Activated gamma-delta T cell treated with Interleukin-2 at 50 U/mL for 16 hours (primary cell): ENCODE data around the gene TRAK1.
"Not testable (repeated sequence)": the region's sequence is repeated elsewhere in the genome, so short reads cannot be mapped to it uniquely, and the experiment has no call there.

Source experiments
- DNase-seq: peaks from one replicate; pipeline ENCODE4 v3.0.0-alpha.2; 2020

TRAK1 gene

DNA sequence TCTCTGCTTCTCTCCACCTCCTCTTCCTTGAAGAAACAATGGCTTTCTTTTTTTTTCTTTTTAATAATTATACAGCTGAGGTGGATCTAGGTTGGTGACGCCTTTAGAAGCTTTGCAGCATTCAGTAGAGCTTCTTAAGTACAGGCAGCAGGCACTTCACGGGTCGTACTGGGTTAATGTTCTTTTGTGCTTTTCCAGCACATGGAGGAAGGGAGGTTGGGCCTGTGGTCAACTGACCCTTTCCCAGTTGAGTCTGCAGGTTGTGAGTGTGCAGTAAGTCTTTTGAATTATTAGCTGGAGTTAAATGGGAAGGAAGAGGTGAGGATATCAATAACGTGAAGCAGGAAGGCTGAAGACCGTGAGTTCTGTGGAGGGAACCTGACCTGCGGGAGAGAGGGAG, 7.0 kb downstream of the TRAK1 start:
- no peak for DNase-seq

DNA sequence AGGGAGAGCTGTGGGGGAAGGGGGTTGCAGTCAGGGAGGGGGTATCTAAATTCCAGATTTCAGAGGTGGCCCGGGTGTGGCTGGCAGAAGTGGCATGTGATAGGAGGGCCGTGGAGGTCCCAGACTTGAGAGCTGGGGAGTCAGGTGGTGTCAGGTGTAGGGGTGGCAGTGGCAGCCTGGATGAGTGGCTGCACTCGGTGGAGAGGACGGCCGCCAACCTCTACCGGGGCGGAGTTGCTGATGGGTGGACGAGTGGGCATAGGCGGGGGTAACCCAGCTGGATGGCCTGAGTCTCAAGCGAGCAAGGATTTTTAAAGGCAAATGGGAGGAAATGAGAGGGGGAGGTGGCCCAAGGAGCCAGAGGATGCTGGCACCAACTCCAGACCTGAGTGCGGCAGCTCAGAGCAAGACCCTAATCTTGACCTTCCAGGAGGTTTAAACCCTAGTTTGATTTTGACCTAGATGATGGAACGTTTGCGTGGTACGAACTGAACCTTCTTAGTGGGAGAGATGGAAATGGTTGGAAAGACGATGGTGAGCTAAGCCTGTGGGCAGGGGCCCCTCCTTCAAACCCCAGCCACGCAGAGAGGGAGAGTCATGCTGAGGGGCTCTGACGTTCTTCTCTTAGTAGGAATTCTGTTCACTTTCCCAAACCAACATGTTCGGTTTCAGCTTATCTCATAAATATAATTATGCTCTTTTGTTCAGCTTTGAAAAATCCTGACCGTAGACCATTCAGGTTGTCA, 8.0 kb downstream of the TRAK1 start:
- DNase-seq: no peak

DNA sequence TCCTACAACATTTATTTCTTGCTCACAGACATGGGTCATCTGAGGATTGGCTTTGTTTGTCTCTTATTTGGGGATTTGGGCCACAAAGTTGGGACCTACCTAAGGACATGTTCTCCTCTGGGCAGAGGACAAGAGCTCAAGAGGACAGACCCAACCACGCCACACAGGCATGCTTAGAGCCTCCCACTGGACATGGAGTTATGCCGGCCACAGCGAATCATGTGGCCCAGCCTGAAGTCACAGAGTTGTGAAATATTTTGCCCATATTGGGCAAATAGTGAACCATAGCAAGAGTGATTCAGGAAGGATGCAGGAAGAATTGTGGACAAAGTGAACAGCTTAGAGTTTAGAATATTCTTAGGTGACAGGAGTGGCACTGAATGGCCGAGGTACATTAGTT, 9.9 kb downstream of the TRAK1 start:
- no peak for DNase-seq

DNA sequence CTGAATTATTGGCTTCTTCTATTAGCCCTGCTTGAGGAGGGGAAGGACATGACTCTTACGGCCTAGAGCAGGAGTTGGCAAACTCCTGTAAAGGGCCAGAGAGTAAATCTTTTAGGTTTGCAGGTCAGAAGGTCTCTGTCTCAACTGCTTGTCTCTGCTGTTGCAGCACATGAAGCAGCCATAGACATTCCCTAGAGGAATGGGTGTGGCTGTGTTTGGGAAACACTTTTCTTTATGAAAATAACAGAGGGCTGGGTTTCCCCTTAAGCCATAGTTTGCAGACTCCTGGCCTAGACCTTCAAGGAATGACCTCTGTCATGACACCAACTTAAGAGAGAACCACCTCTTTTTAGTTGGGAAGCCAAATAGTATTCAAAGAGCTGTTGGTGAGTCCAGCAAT, 10.3 kb downstream of the TRAK1 start:
- DNase-seq: no peak

DNA sequence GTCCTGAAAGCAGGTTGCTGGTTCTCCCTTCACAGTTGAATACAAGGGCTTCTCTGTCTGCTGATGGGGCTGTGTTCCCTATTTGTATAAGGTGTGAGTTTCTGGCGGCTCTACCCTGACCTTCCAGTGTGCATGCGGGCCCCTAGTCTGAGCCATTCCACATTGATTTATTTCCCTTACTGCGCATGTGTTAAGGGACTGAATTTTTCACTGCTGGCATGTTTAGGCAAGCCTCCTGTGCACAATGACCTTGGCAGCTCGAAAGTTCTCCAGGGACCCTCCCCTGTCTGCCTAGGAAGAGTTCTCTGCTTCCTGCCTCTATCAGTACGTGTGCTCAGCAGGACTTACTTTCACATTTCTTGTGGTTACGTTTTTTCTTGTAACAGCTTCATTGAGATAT, 11.4 kb downstream of the TRAK1 start:
- no peak for DNase-seq

DNA sequence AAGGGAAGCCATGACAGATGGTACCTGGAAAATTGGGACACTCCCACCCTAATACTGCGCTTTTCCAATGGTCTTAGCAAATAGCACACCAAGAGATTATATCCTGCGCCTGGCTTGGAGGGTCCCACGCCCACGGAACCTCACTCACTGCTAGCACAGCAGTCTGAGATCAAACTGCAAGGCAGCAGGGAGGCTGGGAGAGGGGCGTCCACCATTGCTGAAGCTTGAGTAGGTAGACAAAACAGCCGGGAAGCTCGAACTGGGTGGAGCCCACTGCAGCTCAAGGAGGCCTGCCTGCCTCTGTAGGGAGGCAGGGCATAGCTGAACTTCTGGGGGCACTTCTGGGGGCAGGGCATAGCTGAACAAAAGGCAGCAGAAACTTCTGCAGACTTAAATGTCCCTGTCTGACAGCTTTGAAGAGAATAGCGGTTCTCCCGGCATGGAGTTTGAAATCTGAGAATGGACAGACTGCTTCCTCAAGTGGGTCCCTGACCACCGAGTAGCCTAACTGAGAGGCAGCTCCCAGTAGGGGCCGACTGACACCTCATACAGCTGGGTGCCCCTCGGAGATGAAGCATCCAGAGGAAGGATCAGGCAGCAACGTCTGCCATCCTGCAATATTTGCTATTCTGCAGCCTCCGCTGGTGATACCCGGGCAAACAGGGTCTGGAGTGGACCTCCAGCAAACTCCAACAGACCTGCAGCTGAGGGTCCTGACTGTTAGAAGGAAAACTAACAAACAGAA, 12.9 kb downstream of the TRAK1 start:
- not testable (repeated sequence) for DNase-seq

DNA sequence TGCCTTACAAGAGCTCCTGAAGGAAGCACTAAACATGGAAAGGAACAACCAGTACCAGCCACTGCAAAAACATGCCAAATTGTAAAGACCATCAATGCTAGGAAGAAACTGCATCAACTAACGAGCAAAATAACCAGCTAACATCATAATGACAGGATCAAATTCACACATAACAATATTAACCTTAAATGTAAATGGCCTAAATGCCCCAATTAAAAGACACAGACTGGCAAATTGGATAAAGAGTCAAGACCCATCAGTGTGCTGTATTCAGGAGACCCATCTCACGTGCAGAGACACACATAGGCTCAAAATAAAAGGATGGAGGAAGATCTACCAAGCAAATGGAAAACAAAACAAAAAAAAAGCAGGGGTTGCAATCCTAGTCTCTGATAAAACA, 14.8 kb downstream of the TRAK1 start:
- DNase-seq: not testable (repeated sequence)

DNA sequence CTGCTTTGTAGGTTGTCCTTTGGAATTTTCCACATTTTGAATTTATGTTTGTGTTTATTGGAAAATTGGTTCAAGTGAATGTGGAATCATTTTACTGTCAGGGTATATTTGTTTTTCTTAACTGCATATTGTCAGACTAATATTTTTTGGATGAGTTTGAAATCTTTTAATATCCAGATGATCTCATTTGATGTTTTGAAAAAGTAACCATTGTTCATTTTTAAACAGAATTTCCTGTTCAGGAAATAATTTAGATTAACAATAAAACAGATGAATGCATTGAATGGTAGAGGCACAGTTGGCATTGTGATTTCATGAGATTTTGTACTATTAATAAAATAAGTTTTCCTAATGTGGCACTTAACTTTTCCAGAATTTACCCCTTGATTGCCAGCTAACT, 15.5 kb downstream of the TRAK1 start:
- DNase-seq: no peak

DNA sequence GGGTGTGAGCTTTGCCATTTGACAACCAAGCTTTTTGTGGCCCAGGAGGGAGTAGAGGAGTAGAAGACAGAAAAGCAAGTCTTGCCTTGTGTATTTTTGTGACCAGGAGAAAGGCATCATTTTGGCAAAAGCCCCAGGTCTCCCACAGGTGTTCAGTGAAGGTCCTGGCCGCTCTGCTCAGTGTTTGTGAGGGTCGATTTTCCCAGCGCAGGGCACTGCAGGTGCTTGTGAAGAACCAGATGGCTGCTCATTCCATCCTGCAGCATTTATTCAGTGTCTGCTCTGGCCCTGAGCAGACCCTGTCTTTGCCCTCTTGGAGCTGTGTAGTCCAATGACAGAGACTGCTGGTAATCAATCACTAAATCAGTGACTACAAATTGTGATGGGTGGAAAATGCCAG, 19.5 kb downstream of the TRAK1 start:
- no peak for DNase-seq

DNA sequence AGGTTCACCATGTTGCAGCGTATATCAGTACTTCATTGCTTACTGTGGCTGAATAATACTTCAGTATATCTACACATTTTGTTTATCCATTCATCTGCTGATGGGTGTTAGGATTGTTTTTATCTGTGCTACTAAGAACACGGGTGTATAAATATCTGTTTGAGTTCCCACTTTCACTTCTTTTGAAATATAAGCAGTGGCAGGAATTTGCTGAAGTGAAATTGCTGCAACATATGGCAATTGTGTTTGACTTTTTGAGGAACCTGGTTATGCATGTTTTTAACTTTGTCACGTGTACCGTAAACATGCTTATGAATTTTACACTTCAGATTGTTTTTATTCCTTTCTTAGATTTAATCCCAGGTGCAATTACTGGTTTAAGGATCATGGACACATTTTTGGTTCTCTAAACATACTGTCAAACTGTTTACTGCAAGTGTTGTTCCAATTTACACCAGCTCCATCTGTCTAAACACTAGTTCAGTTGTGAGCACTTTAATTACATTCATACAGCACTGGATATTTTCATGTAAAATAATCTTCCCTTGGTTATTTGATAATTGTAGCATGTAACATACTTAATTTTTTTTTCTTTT, 23.1 kb downstream of the TRAK1 start:
- DNase-seq: no peak

DNA sequence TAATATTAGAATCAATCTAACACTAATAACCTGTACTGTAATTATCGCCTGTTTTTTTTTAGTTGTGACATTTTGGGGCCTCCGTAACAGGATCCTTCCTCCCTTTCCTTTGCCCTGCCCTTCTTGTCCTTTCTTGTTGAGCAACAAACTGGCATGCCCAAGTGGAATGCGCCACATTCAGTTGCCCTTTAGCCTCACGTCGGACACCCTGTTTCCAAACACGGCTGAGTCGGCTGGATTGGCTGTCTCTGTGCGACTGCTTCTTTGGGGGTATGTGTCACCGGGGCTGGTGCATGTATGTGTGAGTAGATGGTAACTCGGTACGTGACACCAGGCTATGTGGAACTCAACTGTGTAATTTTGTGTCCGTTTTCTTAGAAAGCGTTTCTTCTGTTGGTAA, 24.1 kb downstream of the TRAK1 start:
- DNase-seq: no peak

DNA sequence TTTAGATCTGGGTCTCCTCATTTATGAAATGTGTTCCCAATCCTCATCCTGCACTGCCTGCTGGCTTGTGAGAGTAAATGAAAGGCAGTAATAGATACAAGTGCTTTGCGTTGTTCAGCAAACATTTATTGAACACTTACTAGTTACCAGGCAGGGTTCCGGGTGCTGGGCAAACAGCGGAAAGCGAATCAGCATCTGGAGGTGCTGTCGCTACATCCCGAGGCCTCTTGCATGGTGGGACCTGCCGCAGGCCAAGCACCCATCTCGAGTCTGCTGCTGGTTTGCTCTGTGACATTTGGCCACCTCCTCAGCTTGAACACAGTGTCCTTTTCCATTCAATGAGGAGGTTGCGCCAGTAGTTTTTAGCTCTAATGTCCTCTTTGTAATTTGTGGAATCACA, 24.8 kb downstream of the TRAK1 start:
- DNase-seq: no peak

DNA sequence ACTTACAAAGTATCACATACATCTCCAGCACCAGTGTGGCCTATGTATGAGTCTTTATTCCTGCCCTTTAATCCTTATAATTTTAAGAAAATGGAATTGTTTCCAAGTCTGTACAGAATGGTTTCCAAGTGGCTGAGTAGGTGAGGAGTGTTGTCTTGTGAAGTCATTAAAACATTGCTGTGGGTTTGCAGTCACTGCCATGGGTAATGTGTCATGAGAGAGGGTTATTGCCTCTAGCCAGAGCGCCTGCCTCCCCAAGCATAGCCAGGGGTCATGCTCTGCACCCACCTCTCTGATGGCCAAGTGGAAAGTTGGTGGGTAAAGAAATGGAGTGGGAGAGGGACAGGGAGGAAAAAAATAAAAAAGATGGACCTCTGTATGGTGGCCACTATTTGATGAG, 25.3 kb downstream of the TRAK1 start:
- DNase-seq: no peak

DNA sequence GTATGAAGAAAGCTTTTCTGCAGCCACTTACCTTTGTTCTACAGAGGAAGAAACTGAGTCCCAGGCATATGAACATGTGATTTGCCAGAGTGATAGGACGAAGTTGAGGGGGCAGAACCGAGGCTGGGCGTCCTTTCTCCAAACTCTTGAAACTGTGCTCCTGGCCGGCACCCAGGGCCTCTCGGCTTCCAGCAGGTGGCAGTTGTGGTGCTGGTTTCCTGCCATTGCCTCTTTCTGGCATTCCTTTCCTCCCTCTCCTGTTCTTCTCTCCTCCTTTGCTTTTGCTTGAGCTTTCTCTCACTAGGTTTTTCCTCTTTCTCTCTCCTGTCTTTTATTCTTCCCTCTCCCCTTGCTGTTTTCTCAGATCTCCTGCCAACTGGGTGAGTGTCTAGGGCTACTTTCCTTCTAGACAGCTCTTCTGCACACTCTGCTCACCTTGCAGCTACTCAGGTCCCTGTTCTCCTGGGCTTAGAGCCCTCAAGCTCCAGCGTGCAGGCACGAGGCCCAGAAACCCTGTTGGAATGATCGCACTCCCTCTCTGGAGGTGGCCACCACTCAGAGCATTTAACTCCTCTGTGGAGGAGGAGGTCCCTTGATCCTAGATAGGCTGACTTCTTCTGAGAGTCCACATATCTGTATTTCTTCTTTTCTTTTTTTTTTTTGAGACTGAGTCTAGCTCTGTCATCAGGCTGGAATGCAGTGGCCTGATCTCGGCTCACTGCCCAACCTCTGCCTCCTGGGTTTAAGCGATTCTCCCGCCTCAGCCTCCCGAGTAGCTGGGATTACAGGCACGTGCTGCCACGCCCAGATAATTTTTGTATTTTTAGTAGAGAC, 26.2 kb downstream of the TRAK1 start:
- DNase-seq: no peak

DNA sequence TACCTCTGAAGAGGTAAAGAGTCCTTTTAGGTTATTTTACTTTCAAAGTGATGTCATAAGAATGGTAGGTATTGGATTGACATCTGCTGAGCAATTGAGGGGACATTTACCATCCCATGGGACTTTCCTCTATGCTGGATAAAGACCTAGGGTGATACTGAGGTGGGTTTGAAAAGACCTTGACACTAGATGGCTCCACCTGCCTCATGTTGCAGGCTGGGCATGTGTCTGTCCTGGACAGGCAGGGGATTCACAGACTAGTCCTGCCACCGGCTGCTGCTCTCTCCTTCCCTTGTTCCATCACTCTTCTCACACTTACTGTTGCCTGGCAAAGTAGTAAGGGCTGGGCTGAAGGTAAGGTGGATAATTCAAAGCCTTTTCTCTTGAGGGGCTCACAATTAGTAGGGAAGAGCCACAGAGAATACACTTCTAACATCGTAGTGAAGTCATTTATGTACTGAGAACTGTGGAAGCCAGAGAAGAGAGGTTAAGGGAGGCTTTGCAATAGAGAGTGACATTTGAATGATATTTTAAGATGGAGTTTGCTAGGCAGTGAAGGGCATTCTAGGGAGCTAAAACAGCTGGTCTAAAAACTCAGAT, 27.7 kb downstream of the TRAK1 start:
- DNase-seq: no peak

DNA sequence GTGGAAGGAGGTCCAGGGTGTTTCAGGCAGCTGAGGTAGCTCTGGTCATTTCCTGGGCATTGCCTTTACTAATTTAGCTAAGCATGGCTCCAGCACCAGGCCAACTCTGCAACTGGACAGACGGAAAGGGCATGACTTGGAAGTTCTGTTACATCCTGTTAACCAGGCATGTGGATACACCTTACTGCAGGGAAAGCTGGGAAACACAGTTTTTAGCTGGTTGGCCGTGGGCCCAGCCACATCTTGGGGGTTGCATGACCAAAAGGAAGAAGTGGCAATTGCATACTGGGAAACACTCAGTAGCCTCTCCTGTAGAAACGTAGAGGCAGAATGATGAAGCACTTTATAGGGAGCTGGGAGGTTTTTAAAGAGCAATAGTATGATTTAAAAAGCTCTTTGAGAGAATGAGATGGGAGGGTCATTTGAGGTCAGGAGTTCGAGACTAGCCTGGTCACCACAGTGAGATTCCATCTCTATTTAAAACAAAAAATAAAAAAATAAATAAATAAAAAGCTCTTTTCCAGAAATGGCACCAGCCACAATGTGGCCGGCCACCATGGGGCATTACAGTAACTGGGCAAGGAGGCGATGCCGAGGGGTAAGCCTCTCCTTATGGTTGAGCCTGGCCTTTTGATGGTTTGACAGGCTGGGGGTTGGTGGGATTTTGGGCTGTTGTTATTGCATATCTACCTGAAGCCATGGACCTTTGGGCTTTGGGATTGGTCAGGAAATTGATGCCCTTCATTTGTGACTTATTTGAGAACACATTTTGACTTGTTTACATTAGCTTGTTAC, 28.6 kb downstream of the TRAK1 start:
- DNase-seq: no peak

DNA sequence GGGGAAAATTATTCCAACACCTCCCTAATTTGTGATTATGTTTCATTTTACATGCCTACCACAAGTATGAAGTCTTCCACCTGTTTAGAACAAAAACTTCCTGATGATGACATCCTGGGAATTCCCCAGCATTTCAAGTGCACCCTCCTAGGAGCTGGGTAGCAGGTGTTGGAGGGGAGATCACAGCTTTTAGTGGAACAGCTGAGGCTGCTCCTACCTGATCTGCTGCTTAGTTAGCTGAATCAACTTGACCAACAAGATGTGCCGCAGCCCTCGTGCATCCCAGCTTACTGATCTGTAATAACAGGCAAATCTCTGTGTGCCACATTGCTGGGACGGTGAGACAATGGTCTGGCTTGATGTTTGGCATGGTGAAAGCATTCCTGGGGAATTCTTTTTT, 29.7 kb downstream of the TRAK1 start:
- DNase-seq: no peak

DNA sequence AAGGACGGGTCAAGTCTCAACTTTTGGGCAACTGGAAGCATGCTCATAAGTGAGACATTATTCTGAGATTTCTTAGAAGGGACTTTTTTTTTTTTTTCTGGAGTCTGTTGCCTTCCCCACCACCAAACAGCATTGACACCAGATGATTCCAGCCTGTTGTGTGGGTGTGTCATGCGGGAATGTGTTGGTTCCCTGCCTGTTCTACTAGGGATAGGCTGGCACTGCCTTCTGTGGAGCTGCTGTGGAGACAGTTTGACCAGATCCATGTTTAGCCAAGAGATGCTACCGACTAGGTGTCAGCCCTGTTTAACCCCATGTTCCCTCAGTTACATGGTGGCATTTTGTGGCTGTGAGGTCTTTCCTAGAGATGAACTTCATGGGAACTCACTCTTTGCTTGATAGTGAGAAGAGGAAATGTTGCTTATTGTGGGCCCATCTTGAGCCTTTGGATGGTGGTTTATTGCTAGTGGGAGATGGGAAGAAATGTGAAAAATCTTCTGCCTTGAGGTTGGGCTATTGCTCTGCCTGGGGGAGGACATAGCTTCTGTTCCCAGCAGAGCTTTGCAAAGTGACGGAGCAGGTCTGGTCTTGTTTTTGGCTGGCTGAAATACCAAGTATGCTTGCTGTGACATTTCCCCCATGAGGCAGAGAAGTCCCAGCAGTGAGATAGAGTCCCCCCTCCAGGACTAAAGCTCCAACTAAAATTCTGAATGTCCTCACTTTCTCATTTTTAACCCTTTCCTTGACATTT, 31.3 kb downstream of the TRAK1 start:
- DNase-seq: no peak

DNA sequence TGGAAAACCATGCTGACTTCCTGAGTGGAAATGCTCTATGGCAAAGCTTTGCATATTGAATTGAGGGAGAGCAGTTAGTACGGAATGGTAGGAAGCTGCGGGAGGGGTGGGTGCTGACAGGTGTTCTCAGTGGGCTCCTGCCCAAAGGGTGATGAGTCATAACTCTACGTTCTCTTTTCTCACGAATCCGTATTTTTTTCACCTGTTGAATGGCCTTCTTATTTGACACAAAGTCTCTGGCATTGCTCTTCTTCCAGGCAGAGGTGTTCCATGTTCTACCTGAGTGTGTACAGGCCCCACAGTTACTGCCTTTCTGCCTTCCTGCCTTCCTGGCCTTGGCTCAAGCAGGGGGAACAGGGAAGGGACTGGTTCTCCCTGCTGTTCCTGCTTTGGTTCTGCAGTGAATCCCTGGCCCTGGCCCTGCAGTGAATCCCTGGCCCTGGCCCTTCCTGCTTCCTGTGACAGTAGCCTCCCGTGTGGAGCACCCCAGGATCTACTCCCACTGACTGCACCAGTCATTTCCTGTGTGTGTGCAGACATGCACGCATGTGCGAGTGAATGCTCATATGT, 31.9 kb downstream of the TRAK1 start:
- no peak for DNase-seq

DNA sequence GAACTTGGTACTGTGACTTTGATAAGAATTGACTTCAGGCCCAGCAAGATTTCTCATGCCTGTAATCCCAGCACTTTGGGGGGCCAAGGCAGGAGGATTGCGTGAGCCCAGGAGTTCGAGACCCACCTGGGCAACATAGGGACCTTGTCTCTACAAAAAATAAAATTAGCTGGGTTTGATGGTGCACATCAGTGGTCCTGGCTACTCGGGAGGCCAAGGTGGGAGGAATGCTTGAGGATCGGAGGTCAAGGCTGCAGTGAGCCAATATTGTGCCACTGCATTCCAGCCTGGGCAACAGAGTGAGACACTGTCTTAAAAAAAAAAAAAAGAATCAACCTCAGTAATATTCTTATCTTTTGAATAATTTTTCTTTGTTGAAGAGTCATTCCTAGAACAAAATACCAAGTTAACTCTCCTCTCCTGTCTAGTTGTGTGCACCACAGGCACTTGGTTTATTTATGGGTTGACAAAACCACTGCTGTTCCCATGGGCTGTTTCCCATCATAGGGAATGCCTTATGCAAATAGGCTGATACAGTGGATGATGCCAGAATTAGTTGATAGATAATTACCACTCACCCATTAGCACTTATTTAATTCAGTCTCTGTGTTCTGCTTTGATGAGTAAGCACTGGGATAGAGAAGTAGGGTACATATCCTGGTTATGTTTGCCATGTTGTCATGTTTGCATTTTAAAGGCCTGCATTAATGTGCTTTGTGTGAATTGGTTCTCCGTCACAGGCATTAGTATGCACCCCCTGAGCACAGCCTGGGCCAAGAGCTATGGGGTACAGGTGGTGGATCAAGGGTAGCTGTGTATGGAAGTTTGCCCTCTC, 32.9 kb downstream of the TRAK1 start:
- DNase-seq: no peak
